ENCODE data around the gene CBLL1.

The CBLL1 gene

DNA sequence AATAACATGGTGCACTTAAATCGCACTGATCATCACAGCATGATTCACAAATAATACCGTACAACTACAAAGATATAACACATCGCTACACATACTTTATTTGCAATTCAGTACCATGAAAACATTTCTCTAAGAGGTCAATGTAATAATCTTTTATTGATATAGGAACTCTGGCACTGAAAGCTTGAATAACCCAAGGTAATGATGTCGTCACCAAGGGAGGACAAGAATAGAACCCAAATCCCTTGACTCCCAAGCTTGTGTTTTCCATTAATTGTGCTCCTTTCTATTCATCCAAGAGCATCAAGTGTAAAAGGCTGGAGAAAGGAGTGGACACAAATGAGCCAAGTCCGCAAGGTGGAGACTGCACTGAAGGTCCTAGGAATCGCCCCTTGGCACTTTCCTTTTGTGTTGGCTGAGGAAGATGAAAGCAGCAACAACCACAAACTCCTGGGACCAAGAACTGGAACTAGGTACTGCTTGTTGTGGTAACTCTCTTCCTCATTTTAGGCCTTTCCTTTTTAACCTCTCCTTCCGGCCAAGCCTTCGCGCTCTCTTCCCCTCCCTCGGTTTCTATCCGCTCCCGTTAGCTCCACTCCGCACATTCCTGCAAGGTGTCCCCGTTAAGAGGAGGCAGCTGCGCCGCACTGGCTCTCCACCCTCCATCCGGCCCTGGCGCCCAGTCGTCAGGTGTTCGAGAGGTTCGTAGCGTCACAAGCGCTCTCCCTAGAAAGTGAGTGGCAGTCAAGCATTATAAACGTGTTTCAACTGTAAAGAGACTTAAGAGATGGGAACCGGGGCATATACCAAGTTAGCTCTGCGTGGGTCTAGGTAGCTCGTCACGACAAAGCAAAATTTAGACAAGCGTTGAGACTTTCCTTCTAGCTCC, 1.0 kb upstream of the CBLL1 start:
- DNase-seq (ENCODE audit: low read depth), result no peak

GRCh38 chr7:107744345-107744750, 406 bp downstream of the CBLL1 start:
- peak; percentile 1 for DNase-seq (ENCODE audit: low read depth)

GRCh38 chr7:107746006-107746405, 2.1 kb downstream of the CBLL1 start:
- no peak for DNase-seq (ENCODE audit: low read depth)

GRCh38 chr7:107751113-107751512, 7.2 kb downstream of the CBLL1 start:
- no peak for DNase-seq (ENCODE audit: low read depth)

DNA sequence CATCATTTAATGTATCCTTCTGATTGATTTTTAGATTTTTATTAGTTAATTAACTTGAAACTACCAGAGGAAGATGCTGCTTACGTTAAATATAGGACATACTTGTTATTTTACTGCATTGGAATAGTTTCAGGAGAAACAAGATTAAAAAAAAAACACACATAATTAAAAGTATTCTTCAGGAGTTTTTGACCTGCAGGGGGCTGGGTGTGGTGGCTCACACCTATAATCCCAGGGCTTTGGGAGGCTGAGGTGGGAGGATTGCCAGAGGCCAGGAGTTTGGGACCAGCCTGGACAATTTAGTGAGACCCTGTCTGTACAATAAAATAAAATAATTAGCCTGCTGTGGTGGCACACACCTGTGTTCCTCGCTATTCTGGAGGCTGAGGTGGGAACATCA, 10.7 kb downstream of the CBLL1 start:
- no peak for DNase-seq (ENCODE audit: low read depth)

DNA sequence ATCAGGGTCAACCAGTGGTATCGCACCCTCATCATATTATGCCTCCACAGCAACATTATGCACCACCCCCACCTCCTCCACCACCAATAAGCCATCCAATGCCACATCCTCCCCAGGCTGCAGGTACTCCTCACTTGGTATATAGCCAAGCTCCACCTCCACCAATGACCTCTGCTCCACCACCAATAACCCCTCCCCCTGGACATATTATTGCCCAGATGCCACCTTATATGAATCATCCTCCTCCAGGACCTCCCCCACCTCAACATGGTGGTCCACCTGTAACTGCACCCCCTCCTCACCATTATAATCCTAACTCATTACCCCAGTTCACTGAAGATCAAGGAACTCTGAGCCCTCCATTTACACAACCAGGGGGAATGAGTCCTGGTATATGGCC, 14.7 kb downstream of the CBLL1 start:
- DNase-seq (ENCODE audit: low read depth), result no peak

DNA sequence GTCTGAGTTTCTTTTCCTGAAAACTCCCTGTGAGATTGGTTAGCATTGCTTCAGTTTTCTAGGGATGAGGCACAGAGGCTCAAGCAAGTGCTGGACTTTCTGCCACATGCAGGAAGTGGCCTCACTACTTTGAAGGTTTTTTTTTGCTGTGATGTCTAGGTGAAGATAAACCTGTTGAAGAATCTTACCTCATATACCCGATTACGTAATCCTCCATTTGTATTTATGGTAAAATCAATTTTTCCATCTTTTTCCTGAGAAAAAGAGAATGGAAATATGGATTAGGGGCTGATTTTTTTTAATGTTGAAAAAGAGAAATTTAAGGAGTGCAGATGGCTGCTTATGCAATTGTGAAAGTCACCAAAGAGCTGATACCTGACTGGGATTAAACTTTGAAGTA, 23.4 kb downstream of the CBLL1 start:
- DNase-seq (ENCODE audit: low read depth), result no peak

- DNase-seq (ENCODE audit: low read depth), result no peak
These were observed 24.3 kb downstream of the CBLL1 start for GRCh38 chr7:107768263-107768662.

DNA sequence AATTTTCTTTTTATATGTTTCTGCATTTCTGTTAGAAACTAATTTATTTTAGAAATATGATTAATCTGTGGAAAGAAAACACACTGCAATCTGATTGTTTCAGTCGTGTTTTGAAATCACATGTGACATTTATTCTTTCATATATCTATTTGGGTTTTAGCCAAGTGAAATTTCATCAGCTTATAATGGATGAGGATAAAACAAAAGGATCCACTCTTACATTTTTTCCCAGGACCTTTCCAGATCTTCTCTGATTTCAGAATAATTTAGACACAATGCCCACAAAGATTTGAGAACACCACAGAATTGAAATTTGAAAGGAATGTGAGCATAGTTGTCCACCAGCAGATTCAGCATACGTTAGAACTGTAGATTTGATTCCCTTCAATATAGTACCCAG, 29.1 kb downstream of the CBLL1 start:
- DNase-seq (ENCODE audit: low read depth), result no peak

DNA sequence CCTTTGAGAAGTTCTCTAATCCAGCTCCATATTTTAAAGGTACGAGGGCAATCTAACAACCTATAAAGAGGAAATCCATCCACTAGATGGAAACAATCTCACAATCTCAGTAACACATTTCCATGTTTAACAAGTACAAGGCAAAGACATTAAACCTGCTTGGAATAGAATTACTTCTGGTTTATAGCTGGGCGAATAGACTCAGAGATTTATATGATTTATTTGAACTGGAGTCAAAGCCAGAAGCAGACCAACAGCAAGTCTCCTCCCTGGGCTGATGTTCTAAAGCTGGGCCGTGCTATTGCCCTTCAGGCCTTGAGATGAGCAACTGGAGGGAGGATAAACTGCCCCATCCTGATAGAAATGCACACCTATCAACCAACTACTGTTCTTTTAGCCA, 33.8 kb downstream of the CBLL1 start:
- DNase-seq (ENCODE audit: low read depth), result no peak

DNA sequence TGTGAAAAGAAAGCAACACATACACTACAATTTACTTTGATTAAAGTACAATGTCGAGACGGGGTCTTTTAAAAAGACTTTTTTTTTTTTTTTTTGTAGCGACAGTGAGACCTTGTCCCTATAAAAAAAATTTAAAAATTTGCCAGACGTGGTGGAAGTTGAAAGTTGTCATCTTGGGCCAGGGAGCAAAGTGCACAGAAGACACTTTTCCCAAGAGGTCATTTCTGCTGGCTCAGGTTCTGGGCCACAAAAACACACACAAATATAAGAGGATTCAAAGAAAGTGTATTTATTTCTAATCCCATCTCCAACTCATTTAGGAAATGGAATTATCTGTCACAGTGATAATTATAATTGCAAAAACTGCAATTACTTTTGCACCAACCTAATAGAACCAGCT, 34.3 kb downstream of the CBLL1 start:
- no peak for DNase-seq (ENCODE audit: low read depth)

DNA sequence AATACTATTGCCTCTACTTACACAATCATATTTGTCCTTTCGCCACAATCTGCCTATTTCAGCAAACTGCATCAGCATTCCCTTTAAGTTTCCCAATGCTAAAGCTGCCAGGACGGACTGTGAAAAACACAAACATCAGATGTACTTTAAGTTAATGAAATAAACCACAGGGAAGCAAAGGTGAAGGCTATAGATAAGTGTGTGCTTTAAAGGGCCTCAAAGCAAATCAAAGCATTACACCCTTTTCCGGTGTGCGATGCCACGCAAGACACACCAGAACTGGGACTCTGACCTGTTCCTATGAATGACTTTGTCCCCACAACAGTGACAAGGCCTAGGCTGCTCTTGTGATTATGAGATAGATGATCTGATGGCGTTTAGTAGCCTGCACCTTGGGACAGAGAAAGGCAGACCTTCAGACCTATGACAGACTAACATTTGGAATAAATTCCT, 35.7 kb downstream of the CBLL1 start:
- DNase-seq (ENCODE audit: low read depth), result no peak

GRCh38 chr7:107782374-107782773, 38.4 kb downstream of the CBLL1 start:
- DNase-seq (ENCODE audit: low read depth), result no peak

GRCh38 chr7:107783648-107784047, 39.7 kb downstream of the CBLL1 start:
- DNase-seq (ENCODE audit: low read depth), result no peak

DNA sequence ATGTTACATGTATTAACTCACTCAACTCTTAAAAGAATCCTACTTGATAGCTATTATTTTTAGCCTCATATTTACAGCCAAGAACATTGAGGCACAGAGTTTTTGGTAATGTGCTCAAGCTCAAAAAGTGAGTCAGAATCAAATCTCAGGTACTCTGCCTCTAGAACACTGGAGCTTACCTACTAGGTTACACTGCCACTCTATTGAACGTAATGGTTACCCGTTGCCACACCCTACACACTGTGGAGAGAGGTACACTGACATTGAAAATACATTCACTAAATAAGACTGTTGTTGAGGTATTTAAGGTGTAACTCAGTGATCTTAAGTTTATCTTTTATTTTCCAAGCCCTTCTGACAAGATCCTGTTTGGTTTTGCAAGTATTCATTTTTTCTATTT, 41.2 kb downstream of the CBLL1 start:
- no peak for DNase-seq (ENCODE audit: low read depth)

DNA sequence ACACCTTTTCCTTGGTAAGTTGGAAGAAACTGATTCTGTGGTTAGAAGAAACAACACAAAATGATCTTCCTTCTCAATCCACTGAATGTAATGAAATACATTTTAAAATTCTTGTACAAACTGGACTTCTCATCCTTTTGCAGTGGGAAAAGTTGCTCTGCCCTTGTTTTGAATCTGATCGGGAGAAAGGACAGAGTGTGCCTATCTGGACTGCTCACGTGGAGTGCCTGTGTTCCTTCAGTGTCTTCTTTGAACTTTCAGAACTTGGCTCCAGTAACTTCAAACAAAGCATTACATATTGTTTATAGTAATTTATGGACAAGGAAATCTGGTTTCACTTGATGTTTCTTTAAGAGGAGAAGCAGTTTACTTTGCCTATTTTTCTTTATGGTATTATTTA, 42.0 kb downstream of the CBLL1 start:
- no peak for DNase-seq (ENCODE audit: low read depth)

GRCh38 chr7:107788216-107788615, 44.3 kb downstream of the CBLL1 start:
- no peak for DNase-seq (ENCODE audit: low read depth)

- no peak for DNase-seq (ENCODE audit: low read depth)
These were observed 44.7 kb downstream of the CBLL1 start for GRCh38 chr7:107788662-107789061.

DNA sequence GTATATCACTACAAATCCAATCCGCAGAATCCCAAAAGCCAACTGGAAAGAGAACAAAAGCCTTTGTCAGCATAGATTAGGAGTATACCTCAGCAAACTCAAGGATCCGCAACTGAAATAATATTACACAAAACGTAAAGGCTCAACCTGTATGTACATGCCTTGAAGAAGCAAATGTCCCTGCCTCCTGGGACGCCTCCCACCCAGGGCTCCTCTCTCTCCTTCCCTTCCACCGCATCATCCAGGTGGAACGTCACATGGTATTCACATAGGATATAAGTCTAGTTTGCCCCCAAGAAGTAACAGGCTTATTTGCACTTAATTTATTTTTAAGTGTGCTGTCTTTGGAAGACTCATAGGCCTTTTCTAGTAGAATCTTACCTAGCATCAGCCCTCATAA, 45.7 kb downstream of the CBLL1 start:
- DNase-seq (ENCODE audit: low read depth), result no peak

GRCh38 chr7:107792364-107792763, 48.4 kb downstream of the CBLL1 start:
- no peak for DNase-seq (ENCODE audit: low read depth)

DNA sequence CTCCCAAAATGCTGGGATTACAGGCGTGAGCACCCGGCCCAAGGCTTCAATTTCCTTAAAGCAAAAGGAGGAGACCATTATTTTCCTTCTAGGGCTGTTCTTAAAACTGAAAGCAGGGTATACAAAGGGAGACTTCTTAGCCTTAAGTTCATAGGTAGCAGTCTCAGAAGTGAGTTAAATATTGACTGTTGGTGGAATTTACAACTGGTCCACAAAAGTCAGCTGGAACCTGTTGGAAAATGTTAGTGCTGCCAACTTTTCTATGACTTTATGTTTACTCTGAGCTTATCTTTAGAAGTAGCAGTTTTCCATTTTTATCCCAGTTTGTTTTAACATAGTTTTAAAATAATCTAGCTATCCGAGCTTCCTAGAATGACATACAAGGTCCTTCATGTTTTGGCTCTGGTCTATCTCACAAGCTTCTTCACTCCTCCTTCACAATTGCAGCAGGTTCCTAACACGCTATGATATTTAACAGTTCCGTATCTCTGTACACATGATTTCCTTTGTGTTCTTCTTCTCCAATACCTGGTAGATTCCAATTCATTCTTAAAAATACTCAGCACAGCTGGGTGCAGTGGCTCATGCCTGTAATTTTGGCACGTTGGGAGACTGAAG, 55.8 kb downstream of the CBLL1 start:
- no peak for DNase-seq (ENCODE audit: low read depth)

GRCh38 chr7:107803009-107803610, 59.2 kb downstream of the CBLL1 start, which contains the start of gene SLC26A3:
Gene SLC26A3 (minus strand): TSS chr7:107803223. CDS start chr7:107794509, 8,714 bp downstream.
- no peak for DNase-seq (ENCODE audit: low read depth)

DNA sequence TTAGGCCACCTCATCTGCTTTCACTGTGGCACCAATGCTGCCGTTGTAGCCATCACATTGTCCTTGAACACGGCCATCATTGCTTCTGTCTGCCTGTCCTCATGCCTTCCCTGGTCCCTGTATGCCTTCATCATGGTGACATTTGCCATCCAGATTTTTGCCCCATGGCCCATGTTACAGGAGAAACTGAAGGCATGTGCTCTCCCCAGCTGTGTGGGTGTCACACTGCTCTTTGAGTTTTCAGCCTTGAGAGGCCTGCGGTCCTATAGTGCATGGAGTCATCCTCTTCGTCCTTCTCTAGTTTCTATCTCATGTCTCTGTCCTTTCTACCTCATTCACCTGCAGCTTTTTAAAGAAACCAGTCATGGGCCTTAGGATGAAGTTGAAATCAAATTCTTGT, 65.2 kb downstream of the CBLL1 start:
- DNase-seq (ENCODE audit: low read depth), result no peak
